Neural progenitor cell (in vitro differentiated cells): ENCODE results near the gene FAM216B. TPM values are rescaled to one million over a fixed set of nuclear protein-coding genes. Genes with fewer than 3 reads are reported as not detected.

Source experiments
- DNase-seq: peaks from one replicate; pipeline ENCODE4 v3.0.0-alpha.2; 2016; ENCODE audit warnings: low spot score
- H2AFZ ChIP-seq: fragments of 200-600 bp; sonication (generic); replicated peaks from 2 replicates; pipeline ENCODE4 v1.6.1; 2016; ENCODE audit warnings: antibody characterized with exemption
- H3F3A ChIP-seq: fragments of 200-600 bp; sonication (generic); 2 replicates; pipeline ENCODE4 v1.6.1; 2016; ENCODE audit warnings: antibody characterized with exemption, low read depth
- H3K27ac ChIP-seq: fragments of 200-600 bp; sonication (generic); 2 replicates; pipeline ENCODE4 v1.5.1; 2016; ENCODE audit warnings: mild to moderate bottlenecking
- H3K27me3 ChIP-seq: fragments of 200-600 bp; sonication (generic); 2 replicates; pipeline ENCODE4 v1.6.1; 2016; ENCODE audit warnings: mild to moderate bottlenecking, moderate library complexity
- H3K36me3 ChIP-seq: fragments of 200-600 bp; sonication (generic); 2 replicates; pipeline ENCODE4 v1.5.1; 2016
- H3K4me1 ChIP-seq: fragments of 200-600 bp; sonication (generic); 2 replicates; pipeline ENCODE4 v1.6.1; 2016; ENCODE audit warnings: mixed run types
- H3K4me2 ChIP-seq: fragments of 200-600 bp; sonication (generic); 2 replicates; pipeline ENCODE4 v1.6.1; 2016
- H3K4me3 ChIP-seq: fragments of 200-600 bp; sonication (generic); 2 replicates; pipeline ENCODE4 v1.5.1; 2016
- H3K79me2 ChIP-seq: fragments of 200-600 bp; sonication (generic); 2 replicates; pipeline ENCODE4 v1.6.1; 2016; ENCODE audit warnings: low read depth
- H3K9ac ChIP-seq: fragments of 200-600 bp; sonication (generic); 2 replicates; pipeline ENCODE4 v1.6.1; 2016
- H3K9me3 ChIP-seq: fragments of 200-600 bp; sonication (generic); 2 replicates; pipeline ENCODE4 v1.5.1; 2016; ENCODE audit warnings: low read depth
- H4K20me1 ChIP-seq: fragments of 200-600 bp; sonication (generic); 2 replicates; pipeline ENCODE4 v1.6.1; 2016; ENCODE audit warnings: low read depth
- H3K27ac Mint-ChIP-seq: 3 replicates; pipeline ENCODE4 v1.8.0; 2021; ENCODE audit warnings: mixed read lengths
- H3K27me3 Mint-ChIP-seq: 2 replicates; pipeline ENCODE4 v1.8.0; 2022; ENCODE audit warnings: low read depth, mild to moderate bottlenecking, inconsistent platforms, moderate library complexity, mixed read lengths; ENCODE audit not compliant: insufficient read depth
- H3K36me3 Mint-ChIP-seq: 3 replicates; pipeline ENCODE4 v1.8.0; 2021; ENCODE audit warnings: mixed read lengths
- H3K4me1 Mint-ChIP-seq: 3 replicates; pipeline ENCODE4 v1.8.0; 2021; ENCODE audit warnings: mixed read lengths
- H3K4me3 Mint-ChIP-seq: 3 replicates; pipeline ENCODE4 v1.8.0; 2021; ENCODE audit warnings: mild to moderate bottlenecking, moderate library complexity, mixed read lengths
- H3K9me3 Mint-ChIP-seq: 3 replicates; pipeline ENCODE4 v1.8.0; 2020; ENCODE audit warnings: mixed read lengths
- CTCF ChIP-seq: fragments of 200-600 bp; sonication (generic); IDR thresholded peaks from 2 replicates; pipeline ENCODE4 v1.5.1; 2017; ENCODE audit warnings: antibody characterized with exemption, mild to moderate bottlenecking
- EZH2 ChIP-seq: fragments of 200-600 bp; sonication (generic); IDR thresholded peaks from 2 replicates; pipeline ENCODE4 v1.6.1; 2017; ENCODE audit warnings: antibody characterized with exemption, mild to moderate bottlenecking, moderate library complexity
- EZH2phosphoT487 ChIP-seq: fragments of 200-600 bp; sonication (generic); IDR thresholded peaks from 2 replicates; pipeline ENCODE4 v1.6.1; 2017; ENCODE audit warnings: antibody characterized with exemption
- total RNA-seq: library from RNA; depleted of rRNA; stranded (reverse); fragments of >200 nt; gene quantifications from 2 replicates; pipeline ENCODE4 v1.2.3, GENCODE V29; 2015; ENCODE audit warnings: low replicate concordance

FAM216B gene
- total RNA-seq, 1 donor from 2014 or later = not detected

- Mint-ChIP-seq H3K4me1 (peaks cover 12% of the 10 kb centered on the region), H3K27ac (no peak overlapping the region), H3K27me3 (no peaks in the 10 kb centered on the region), H3K9me3 (no peaks in the 10 kb centered on the region), H3K4me3 (no peak overlapping the region), H3K36me3 (no peaks in the 10 kb centered on the region)
- no peaks in the 10 kb centered on the region for H3K4me1 ChIP-seq
- H3K27me3 ChIP-seq = no peaks in the 10 kb centered on the region
- no peak for DNase-seq
- no peak for TF ChIP-seq CTCF
- TF ChIP-seq EZH2 = no peak
- TF ChIP-seq EZH2phosphoT487 = no peak
- no peak overlapping the region for H3K4me3 ChIP-seq
- no peak overlapping the region for H3K27ac ChIP-seq
- no peaks in the 10 kb centered on the region for H3K36me3 ChIP-seq
- H3K79me2 ChIP-seq = no peaks in the 10 kb centered on the region
- no peak overlapping the region for H3K9ac ChIP-seq
- no peak overlapping the region for H3K4me2 ChIP-seq
- no peaks in the 10 kb centered on the region for H4K20me1 ChIP-seq
- no peaks in the 10 kb centered on the region for H3K9me3 ChIP-seq
- H2AFZ ChIP-seq = no peak overlapping the region
- no peaks in the 10 kb centered on the region for H3F3A ChIP-seq
Measured at GRCh38 chr13:42751693-42752092, 29.7 kb upstream of the FAM216B start.

- H3K4me1 ChIP-seq = no peaks in the 10 kb centered on the region
- no peak overlapping the region for H3K9ac ChIP-seq
- no peaks in the 10 kb centered on the region for H4K20me1 ChIP-seq
- no peak overlapping the region for H3K4me2 ChIP-seq
- Mint-ChIP-seq H3K27me3 (no peaks in the 10 kb centered on the region), H3K27ac (no peak overlapping the region), H3K9me3 (peaks cover 2% of the 10 kb centered on the region), H3K4me1 (peaks cover 12% of the 10 kb centered on the region), H3K4me3 (no peak overlapping the region), H3K36me3 (no peaks in the 10 kb centered on the region)
- H3K4me3 ChIP-seq = no peak overlapping the region
- no peak overlapping the region for H2AFZ ChIP-seq
- H3F3A ChIP-seq = no peaks in the 10 kb centered on the region
- H3K27me3 ChIP-seq = no peaks in the 10 kb centered on the region
- no peak overlapping the region for H3K27ac ChIP-seq
- no peaks in the 10 kb centered on the region for H3K79me2 ChIP-seq
- H3K9me3 ChIP-seq = no peaks in the 10 kb centered on the region
- TF ChIP-seq EZH2 = no peak
- TF ChIP-seq CTCF = no peak
- no peak for TF ChIP-seq EZH2phosphoT487
- no peak for DNase-seq
- H3K36me3 ChIP-seq = no peaks in the 10 kb centered on the region
Measured at GRCh38 chr13:42752731-42753130, 28.7 kb upstream of the FAM216B start.

- H3K27me3 Mint-ChIP-seq = no peaks in the 10 kb centered on the region
- H2AFZ ChIP-seq = no peak overlapping the region
- no peak overlapping the region for H3K27ac ChIP-seq
- H3K9ac ChIP-seq = no peak overlapping the region
- H3K27ac Mint-ChIP-seq = no peak overlapping the region
- peaks cover 2% of the 10 kb centered on the region for H3K9me3 Mint-ChIP-seq
- H3K36me3 Mint-ChIP-seq = no peaks in the 10 kb centered on the region
- no peak for DNase-seq
- H3K9me3 ChIP-seq = no peaks in the 10 kb centered on the region
- no peaks in the 10 kb centered on the region for H3F3A ChIP-seq
- no peaks in the 10 kb centered on the region for H3K4me1 ChIP-seq
- no peaks in the 10 kb centered on the region for H3K27me3 ChIP-seq
- H3K4me3 Mint-ChIP-seq = no peak overlapping the region
- H3K36me3 ChIP-seq = no peaks in the 10 kb centered on the region
- peaks cover 12% of the 10 kb centered on the region for H3K4me1 Mint-ChIP-seq
- no peak overlapping the region for H3K4me3 ChIP-seq
- no peaks in the 10 kb centered on the region for H3K79me2 ChIP-seq
- H4K20me1 ChIP-seq = no peaks in the 10 kb centered on the region
- TF ChIP-seq EZH2 = no peak
- no peak for TF ChIP-seq EZH2phosphoT487
- no peak for TF ChIP-seq CTCF
- no peak overlapping the region for H3K4me2 ChIP-seq
Measured at GRCh38 chr13:42753697-42754096, 27.7 kb upstream of the FAM216B start.
